Measurements from ENCODE around the gene TMPRSS6.

TMPRSS6 gene

DNA sequence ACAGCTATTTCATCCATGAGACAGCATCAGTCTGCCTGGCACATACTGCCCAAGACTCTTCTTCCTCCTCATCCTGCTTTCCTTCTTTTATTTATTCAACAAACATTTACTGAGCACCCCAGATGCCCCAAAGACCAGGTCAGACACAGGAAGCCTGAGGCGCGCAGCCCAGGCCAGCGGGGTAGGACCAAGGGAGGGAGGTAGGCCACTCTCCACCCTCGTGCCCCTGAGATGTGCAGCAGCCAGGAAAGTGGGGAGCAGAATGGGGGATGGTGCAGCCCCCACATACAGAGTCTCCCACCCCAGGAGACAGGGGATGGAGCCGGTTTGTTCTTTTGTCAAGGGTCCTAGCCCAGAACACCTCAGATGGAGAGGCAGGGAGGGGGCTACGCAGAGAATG is 44.4 kb upstream of the TMPRSS6 start:
- DNase-seq (ENCODE audit: low read depth, low spot score), result no peak
- Histone ChIP-seq H3K27me3 (ENCODE audit: insufficient read depth, insufficient read length) (no peaks in the 10 kb centered on the region), H3K36me3 (ENCODE audit: insufficient read depth, insufficient read length, low read length) (no peaks in the 10 kb centered on the region), H3K4me3 (ENCODE audit: insufficient read length, low read depth) (no peak overlapping the region), H3K9ac (ENCODE audit: insufficient read length, low read depth) (no peak overlapping the region), H3K4me1 (ENCODE audit: insufficient read depth, insufficient read length) (peaks cover 2% of the 10 kb centered on the region), H3K9me3 (ENCODE audit: insufficient read depth, low read length) (no peaks in the 10 kb centered on the region)
- TF ChIP-seq ZNF274 (IDR thresholded peaks at IDR 0.05; ENCODE audit: low read depth, low read length) (no peak), SUZ12 (IDR thresholded peaks at IDR 0.05; ENCODE audit: extremely low read depth, insufficient read depth, insufficient read length) (no peak), YY1 (IDR thresholded peaks at IDR 0.05; ENCODE audit: insufficient read depth, insufficient read length) (no peak)

DNA sequence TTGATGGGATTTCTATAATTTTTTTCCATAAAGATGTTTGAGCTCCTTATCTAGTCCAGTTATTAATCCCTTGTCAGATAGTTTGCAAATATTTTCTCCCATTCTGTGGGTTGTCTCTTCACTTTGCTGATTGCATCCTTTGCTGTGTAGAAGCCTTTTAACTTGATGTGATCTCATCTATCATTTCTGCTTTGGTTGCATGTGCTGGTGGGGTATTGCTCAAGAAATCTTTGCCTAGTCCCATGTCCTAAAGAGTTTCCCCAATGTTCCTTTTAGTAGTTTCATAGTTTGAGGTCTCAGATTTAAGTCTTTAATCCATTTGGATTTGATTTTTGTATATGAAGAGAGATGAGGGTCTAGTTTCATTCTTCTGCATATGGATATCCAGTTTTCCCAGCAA is 41.9 kb upstream of the TMPRSS6 start:
- no peak overlapping the region for H3K4me3 ChIP-seq (ENCODE audit: insufficient read length, low read depth)
- H3K27me3 ChIP-seq (ENCODE audit: insufficient read depth, insufficient read length), result no peaks in the 10 kb centered on the region
- H3K4me1 ChIP-seq (ENCODE audit: insufficient read depth, insufficient read length), result peaks cover 12% of the 10 kb centered on the region
- TF ChIP-seq SUZ12 (IDR thresholded peaks at IDR 0.05; ENCODE audit: extremely low read depth, insufficient read depth, insufficient read length) (no peak), ZNF274 (IDR thresholded peaks at IDR 0.05; ENCODE audit: low read depth, low read length) (no peak), YY1 (IDR thresholded peaks at IDR 0.05; ENCODE audit: insufficient read depth, insufficient read length) (no peak)
- no peaks in the 10 kb centered on the region for H3K36me3 ChIP-seq (ENCODE audit: insufficient read depth, insufficient read length, low read length)
- H3K9ac ChIP-seq (ENCODE audit: insufficient read length, low read depth), result no peak overlapping the region
- no peak for DNase-seq (ENCODE audit: low read depth, low spot score)
- no peaks in the 10 kb centered on the region for H3K9me3 ChIP-seq (ENCODE audit: insufficient read depth, low read length)

DNA sequence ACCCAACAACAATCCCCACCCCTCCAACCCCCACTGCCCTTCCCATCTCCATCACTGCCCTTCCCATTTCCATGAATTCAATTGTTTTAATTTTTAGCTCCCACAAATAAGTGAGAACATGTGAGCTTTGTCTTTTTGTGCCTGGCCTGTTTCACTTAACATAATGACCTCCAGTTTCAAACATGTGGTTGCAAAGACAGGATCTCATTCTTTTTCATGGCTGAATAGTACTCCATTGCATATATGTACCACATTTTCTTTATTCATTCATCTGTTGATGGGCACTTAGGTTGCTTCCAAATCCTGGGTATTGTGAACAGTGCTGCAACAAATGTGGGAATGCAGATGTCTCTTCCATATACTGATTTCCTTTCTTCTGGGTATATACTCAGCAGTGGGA is 41.2 kb upstream of the TMPRSS6 start:
- Histone ChIP-seq H3K4me1 (ENCODE audit: insufficient read depth, insufficient read length) (peaks cover 12% of the 10 kb centered on the region), H3K27me3 (ENCODE audit: insufficient read depth, insufficient read length) (no peaks in the 10 kb centered on the region)

DNA sequence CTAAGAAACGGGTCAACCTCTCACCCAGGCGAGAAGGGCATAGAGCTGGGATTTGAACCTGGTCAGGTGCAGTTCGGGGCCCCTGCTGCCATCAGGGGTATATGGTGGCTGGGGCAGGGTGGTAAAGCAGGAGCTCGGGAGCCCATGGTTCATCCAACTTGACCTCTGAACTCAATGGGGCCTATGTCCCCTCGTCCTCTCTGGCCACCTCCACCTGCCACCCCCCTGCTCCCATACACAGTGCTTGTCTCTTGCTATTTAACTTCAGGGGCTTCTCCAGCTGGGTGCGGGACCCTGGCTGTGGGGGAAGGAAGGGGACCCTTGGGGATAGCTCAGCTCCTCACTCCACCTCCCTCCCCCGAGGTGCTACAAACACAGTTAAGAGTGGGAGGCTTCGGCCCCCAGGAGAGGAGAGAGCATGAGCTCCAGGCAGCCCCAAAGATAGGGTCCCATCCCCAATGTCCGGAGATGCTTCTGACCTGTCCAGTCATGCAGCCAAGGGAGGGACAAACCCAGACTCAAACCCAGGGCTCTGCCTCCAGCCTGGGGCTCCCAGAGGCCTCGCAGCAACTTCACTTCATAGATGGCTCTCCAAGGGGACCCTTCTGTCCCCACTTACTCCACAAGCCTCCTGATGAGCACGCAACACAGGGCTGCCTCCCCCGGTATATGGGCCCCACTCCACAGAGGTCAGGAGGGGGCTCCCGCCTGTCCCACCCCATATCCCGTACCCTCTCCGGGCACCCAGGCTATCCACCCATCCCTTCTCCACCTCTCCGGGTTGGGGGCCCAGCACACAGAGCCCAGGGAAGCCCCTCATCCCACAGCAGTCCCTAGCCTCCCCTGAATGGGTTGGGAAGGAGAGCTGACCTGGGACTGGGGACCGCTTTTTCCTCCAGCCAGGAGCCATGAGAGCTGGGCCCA is 39.5 kb upstream of the TMPRSS6 start:
- no peak for DNase-seq (ENCODE audit: low read depth, low spot score)
- H3K9ac ChIP-seq (ENCODE audit: insufficient read length, low read depth), result no peak overlapping the region
- no peak for TF ChIP-seq SUZ12 (IDR thresholded peaks at IDR 0.05; ENCODE audit: extremely low read depth, insufficient read depth, insufficient read length)
- no peaks in the 10 kb centered on the region for H3K9me3 ChIP-seq (ENCODE audit: insufficient read depth, low read length)
- H3K4me1 ChIP-seq (ENCODE audit: insufficient read depth, insufficient read length), result peaks cover 14% of the 10 kb centered on the region
- H3K27me3 ChIP-seq (ENCODE audit: insufficient read depth, insufficient read length), result no peaks in the 10 kb centered on the region
- H3K36me3 ChIP-seq (ENCODE audit: insufficient read depth, insufficient read length, low read length), result no peaks in the 10 kb centered on the region
- no peak overlapping the region for H3K4me3 ChIP-seq (ENCODE audit: insufficient read length, low read depth)

More for the DNA sequence above, 41.2 kb upstream of the TMPRSS6 start:
- Histone ChIP-seq H3K36me3 (ENCODE audit: insufficient read depth, insufficient read length, low read length) (no peaks in the 10 kb centered on the region), H3K4me3 (ENCODE audit: insufficient read length, low read depth) (no peak overlapping the region), H3K9ac (ENCODE audit: insufficient read length, low read depth) (no peak overlapping the region), H3K9me3 (ENCODE audit: insufficient read depth, low read length) (no peaks in the 10 kb centered on the region)
- TF ChIP-seq SUZ12 (IDR thresholded peaks at IDR 0.05; ENCODE audit: extremely low read depth, insufficient read depth, insufficient read length) (no peak), YY1 (IDR thresholded peaks at IDR 0.05; ENCODE audit: insufficient read depth, insufficient read length) (no peak), ZNF274 (IDR thresholded peaks at IDR 0.05; ENCODE audit: low read depth, low read length) (no peak)
- no peak for DNase-seq (ENCODE audit: low read depth, low spot score)

DNA sequence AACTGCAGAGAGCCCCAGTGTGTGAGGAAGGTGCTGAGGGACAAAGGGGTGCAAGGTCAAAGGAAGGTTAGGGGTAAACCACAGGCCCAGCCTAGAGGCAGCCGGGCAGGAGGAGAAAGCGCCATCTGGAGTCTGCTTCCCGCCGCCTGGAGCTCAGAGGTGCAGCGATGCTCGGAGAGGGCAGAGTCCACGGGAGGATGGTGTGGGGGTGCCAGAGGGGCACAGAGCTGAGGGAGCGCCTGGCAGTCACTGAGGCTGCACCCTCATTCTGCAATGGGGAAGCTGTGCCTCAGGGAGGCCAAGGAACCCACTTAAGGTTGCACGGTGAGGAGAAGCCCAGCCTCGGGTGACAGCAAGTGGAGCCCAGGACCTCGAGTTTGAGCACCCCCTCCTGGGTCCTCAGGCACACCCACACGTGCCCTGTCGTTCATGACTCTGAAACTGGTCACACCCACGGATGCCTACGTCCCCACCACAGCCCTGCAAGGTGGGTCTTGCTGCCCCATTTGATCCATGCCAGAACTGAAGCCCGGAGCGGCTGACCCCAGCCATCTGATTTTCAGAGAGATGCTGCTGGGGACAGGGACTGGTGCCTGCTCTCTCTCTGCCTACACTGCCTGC is 38.6 kb upstream of the TMPRSS6 start:
- Histone ChIP-seq H3K9me3 (ENCODE audit: insufficient read depth, low read length) (no peaks in the 10 kb centered on the region), H3K27me3 (ENCODE audit: insufficient read depth, insufficient read length) (no peaks in the 10 kb centered on the region), H3K4me3 (ENCODE audit: insufficient read length, low read depth) (no peak overlapping the region), H3K4me1 (ENCODE audit: insufficient read depth, insufficient read length) (peaks cover 14% of the 10 kb centered on the region), H3K36me3 (ENCODE audit: insufficient read depth, insufficient read length, low read length) (no peaks in the 10 kb centered on the region), H3K9ac (ENCODE audit: insufficient read length, low read depth) (no peak overlapping the region)
- no peak for DNase-seq (ENCODE audit: low read depth, low spot score)
- TF ChIP-seq SUZ12 (IDR thresholded peaks at IDR 0.05; ENCODE audit: extremely low read depth, insufficient read depth, insufficient read length), result no peak
- TF ChIP-seq ZNF274 (IDR thresholded peaks at IDR 0.05; ENCODE audit: low read depth, low read length), result no peak
- TF ChIP-seq YY1 (IDR thresholded peaks at IDR 0.05; ENCODE audit: insufficient read depth, insufficient read length), result no peak

DNA sequence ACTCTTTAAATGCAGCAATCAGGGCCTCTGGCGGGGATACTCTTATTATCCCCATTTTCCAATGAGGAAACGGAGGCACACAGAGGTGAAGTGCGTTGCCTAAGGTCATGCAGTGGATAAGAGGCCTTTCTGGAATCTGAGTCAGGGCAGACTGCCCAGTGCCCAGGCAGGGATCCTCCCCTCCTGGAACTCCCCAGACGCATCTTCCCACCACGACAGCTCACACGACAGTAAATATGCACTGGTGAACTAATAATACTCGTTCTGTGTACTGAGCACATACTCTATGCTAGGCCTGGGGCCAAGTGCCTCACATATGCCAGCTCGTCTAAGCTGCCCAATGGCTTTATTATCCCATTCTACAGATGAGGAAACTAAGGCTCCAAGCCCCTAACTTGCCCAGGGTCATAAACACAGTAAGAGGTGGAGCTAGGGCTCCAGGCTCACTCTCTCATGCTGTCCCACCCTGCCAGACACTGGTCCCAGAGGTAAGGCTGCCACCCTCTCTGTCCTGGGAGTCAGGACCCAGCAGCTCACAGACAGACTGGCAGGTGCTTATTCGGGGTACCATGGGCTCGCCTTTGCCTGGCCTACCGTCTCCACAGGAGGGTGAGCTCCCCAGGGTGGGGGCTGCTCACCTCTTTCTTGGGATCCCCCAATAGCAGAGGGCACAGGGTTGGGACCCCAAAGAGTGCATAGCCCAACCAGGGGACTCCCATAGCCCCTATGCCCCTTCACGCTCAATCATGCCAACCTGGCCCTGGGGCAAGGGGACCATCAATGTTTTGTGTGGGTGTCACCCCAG is 37.9 kb upstream of the TMPRSS6 start:
- Histone ChIP-seq H3K9me3 (ENCODE audit: insufficient read depth, low read length) (no peaks in the 10 kb centered on the region), H3K27me3 (ENCODE audit: insufficient read depth, insufficient read length) (no peaks in the 10 kb centered on the region), H3K36me3 (ENCODE audit: insufficient read depth, insufficient read length, low read length) (no peaks in the 10 kb centered on the region), H3K4me1 (ENCODE audit: insufficient read depth, insufficient read length) (peaks cover 14% of the 10 kb centered on the region), H3K4me3 (ENCODE audit: insufficient read length, low read depth) (no peak overlapping the region), H3K9ac (ENCODE audit: insufficient read length, low read depth) (no peak overlapping the region)
- DNase-seq (ENCODE audit: low read depth, low spot score), result no peak
- TF ChIP-seq YY1 (IDR thresholded peaks at IDR 0.05; ENCODE audit: insufficient read depth, insufficient read length) (no peak), SUZ12 (IDR thresholded peaks at IDR 0.05; ENCODE audit: extremely low read depth, insufficient read depth, insufficient read length) (no peak), ZNF274 (IDR thresholded peaks at IDR 0.05; ENCODE audit: low read depth, low read length) (no peak)

All from NT2/D1 (cell line).